Vagina (tissue), 2 donors: ENCODE results near the gene SLAIN2.

ENCODE experiments used
- POLR2A ChIP-seq, 2 donors: fragments of 450-650 bp; IDR thresholded peaks; one replicate each; pipeline ENCODE4 v1.6.1; 2017; ENCODE audit warnings: antibody characterized with exemption in 2 of 2, mild to moderate bottlenecking in 2 of 2, moderate library complexity in 2 of 2
- TF ChIP-seq, protein P1 (sequence below), 3 experiments: fragments of 450-650 bp in 2 of 3; fragments of 200-600 bp in 1 of 3; sonication (generic) in 1 of 3; IDR thresholded peaks; one replicate each; pipeline ENCODE4 v1.5.1; 2017 to 2019; ENCODE audit warnings: antibody characterized with exemption in 3 of 3, mild to moderate bottlenecking in 2 of 3, moderate library complexity in 2 of 3

DNA sequence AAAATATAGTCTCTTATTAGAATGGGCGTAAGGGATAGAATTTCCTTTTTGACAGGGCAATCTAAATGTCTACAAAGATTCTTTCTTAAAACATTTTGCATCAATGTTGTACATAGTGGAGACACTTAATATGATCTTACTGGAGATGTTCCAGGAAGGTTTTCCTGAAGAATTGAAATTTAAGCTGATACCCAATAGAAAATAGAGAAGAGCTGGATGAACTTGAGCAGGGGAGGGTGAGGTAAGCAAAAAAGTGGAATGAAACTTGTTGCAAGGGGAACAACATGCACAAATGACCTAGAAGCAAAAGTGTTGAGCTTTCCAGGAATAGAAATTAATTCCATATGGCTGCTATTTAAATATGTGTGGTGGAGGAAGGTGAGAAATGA lies 19.7 kb downstream of the SLAIN2 start:
- no peak for TF ChIP-seq POLR2A (IDR thresholded peaks at IDR 0.05)
- TF ChIP-seq, protein P1, sequence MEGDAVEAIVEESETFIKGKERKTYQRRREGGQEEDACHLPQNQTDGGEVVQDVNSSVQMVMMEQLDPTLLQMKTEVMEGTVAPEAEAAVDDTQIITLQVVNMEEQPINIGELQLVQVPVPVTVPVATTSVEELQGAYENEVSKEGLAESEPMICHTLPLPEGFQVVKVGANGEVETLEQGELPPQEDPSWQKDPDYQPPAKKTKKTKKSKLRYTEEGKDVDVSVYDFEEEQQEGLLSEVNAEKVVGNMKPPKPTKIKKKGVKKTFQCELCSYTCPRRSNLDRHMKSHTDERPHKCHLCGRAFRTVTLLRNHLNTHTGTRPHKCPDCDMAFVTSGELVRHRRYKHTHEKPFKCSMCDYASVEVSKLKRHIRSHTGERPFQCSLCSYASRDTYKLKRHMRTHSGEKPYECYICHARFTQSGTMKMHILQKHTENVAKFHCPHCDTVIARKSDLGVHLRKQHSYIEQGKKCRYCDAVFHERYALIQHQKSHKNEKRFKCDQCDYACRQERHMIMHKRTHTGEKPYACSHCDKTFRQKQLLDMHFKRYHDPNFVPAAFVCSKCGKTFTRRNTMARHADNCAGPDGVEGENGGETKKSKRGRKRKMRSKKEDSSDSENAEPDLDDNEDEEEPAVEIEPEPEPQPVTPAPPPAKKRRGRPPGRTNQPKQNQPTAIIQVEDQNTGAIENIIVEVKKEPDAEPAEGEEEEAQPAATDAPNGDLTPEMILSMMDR (IDR thresholded peaks at IDR 0.05): no peak
